ENCODE measurements around the gene FANCI. TPM values are rescaled to one million over a fixed set of nuclear protein-coding genes. Genes with fewer than 3 reads are reported as not detected.

FANCI gene
- total and polyA plus RNA-seq, 2 experiments from 2014 or later, result 63.6 to 66.8 TPM

DNA sequence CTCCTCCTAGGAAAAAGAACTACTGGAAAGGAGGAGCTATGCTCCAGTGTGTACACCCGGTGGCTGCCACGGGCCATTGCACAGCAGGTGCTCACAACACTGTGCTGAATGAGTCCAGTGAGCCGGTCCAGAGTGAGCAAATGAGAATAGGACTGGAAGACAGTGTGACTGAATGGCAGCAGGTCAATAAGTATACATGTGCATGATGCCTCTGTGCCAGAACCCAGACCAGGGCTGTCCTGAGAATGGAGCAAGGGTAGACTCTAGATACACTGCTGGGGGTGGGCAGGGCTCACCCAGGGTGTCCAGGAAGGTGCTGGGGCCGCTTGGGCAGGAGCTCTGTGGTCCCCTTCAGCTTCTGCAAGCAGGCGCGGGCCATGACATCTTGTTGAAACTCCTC lies 82.5 kb downstream of the FANCI start (continued):
- TF ChIP-seq, protein P1, sequence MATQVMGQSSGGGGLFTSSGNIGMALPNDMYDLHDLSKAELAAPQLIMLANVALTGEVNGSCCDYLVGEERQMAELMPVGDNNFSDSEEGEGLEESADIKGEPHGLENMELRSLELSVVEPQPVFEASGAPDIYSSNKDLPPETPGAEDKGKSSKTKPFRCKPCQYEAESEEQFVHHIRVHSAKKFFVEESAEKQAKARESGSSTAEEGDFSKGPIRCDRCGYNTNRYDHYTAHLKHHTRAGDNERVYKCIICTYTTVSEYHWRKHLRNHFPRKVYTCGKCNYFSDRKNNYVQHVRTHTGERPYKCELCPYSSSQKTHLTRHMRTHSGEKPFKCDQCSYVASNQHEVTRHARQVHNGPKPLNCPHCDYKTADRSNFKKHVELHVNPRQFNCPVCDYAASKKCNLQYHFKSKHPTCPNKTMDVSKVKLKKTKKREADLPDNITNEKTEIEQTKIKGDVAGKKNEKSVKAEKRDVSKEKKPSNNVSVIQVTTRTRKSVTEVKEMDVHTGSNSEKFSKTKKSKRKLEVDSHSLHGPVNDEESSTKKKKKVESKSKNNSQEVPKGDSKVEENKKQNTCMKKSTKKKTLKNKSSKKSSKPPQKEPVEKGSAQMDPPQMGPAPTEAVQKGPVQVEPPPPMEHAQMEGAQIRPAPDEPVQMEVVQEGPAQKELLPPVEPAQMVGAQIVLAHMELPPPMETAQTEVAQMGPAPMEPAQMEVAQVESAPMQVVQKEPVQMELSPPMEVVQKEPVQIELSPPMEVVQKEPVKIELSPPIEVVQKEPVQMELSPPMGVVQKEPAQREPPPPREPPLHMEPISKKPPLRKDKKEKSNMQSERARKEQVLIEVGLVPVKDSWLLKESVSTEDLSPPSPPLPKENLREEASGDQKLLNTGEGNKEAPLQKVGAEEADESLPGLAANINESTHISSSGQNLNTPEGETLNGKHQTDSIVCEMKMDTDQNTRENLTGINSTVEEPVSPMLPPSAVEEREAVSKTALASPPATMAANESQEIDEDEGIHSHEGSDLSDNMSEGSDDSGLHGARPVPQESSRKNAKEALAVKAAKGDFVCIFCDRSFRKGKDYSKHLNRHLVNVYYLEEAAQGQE (IDR thresholded peaks at IDR 0.05; ENCODE audit: unreplicated experiment), result no peak
- no peak for TF ChIP-seq STAT1 (IDR thresholded peaks at IDR 0.05; ENCODE audit: unreplicated experiment)
- no peak for TF ChIP-seq EZH2phosphoT487 (IDR thresholded peaks at IDR 0.05; ENCODE audit: unreplicated experiment)
- no peak for TF ChIP-seq ZNF114 (CRISPR knock-in tag; IDR thresholded peaks at IDR 0.05)
- TF ChIP-seq, protein P2, sequence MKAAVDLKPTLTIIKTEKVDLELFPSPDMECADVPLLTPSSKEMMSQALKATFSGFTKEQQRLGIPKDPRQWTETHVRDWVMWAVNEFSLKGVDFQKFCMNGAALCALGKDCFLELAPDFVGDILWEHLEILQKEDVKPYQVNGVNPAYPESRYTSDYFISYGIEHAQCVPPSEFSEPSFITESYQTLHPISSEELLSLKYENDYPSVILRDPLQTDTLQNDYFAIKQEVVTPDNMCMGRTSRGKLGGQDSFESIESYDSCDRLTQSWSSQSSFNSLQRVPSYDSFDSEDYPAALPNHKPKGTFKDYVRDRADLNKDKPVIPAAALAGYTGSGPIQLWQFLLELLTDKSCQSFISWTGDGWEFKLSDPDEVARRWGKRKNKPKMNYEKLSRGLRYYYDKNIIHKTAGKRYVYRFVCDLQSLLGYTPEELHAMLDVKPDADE (IDR thresholded peaks at IDR 0.05), result no peak
- no peak for TF ChIP-seq POLR2AphosphoS5 (IDR thresholded peaks at IDR 0.05; ENCODE audit: low read depth)
- TF ChIP-seq, protein P3, sequence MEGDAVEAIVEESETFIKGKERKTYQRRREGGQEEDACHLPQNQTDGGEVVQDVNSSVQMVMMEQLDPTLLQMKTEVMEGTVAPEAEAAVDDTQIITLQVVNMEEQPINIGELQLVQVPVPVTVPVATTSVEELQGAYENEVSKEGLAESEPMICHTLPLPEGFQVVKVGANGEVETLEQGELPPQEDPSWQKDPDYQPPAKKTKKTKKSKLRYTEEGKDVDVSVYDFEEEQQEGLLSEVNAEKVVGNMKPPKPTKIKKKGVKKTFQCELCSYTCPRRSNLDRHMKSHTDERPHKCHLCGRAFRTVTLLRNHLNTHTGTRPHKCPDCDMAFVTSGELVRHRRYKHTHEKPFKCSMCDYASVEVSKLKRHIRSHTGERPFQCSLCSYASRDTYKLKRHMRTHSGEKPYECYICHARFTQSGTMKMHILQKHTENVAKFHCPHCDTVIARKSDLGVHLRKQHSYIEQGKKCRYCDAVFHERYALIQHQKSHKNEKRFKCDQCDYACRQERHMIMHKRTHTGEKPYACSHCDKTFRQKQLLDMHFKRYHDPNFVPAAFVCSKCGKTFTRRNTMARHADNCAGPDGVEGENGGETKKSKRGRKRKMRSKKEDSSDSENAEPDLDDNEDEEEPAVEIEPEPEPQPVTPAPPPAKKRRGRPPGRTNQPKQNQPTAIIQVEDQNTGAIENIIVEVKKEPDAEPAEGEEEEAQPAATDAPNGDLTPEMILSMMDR (conservative IDR thresholded peaks at IDR 0.05; ENCODE audit: low read depth in 2 of 2), result no peak
- TF ChIP-seq NANOG (IDR thresholded peaks at IDR 0.05; ENCODE audit: borderline replicate concordance), result no peak

DNA sequence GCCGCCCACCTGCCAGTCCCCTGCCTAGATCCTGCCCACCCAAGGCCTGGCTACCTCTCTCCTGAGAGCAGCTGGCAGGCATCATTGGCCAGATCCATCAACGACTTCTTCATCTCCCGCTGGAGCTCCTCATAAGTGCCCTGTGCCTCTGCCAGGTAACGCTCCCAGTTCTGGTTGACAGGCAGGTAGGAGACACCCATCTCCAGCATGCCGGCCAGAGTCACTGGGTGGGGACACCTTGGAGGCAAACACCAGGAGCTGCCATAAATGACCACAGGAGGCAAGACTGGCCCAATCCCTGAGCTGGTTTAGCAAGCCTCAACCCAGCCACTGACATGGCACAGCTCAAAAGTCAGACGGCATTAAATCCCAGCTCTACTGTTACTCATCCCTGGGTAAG lies 83.3 kb downstream of the FANCI start:
- Mint-ChIP-seq H3K9me3 (no peaks in the 10 kb centered on the region; the same call in 2 of the 3 replicates), H3K4me3 (no peak overlapping the region), H3K27me3 (ENCODE audit: insufficient read depth, low read depth, poor library complexity) (peaks cover 11% of the 10 kb centered on the region), H3K36me3 (ENCODE audit: low read depth) (peaks cover 93% of the 10 kb centered on the region), H3K4me1 (peaks cover 13% of the 10 kb centered on the region), H3K27ac (no peak overlapping the region)
- Histone ChIP-seq H3K79me2 (replicated peaks; ENCODE audit: insufficient read depth) (peaks cover 20% of the 10 kb centered on the region), H3K36me3 (ENCODE audit: insufficient read depth) (peaks cover 74% of the 10 kb centered on the region), H3F3A (replicated peaks; ENCODE audit: low read depth) (no peaks in the 10 kb centered on the region), H3K4me1 (ENCODE audit: insufficient read depth) (peaks cover 11% of the 10 kb centered on the region; the same call in 1 of the 2 replicates), H3K27me3 (ENCODE audit: insufficient read depth) (no peaks in the 10 kb centered on the region), H3K9me2 (ENCODE audit: insufficient read depth) (no peaks in the 10 kb centered on the region), H3K4me2 (no peak overlapping the region), H4K20me1 (replicated peaks; ENCODE audit: insufficient read depth) (peaks cover 34% of the 10 kb centered on the region), H3K27ac (ENCODE audit: low read depth) (no peak overlapping the region), H2AFZ (no peak overlapping the region), H3K4me3 (no peak overlapping the region)
- ATAC-seq, result no peak
- no peak for DNase-seq (ENCODE audit: low spot score)
- TF ChIP-seq ZNF331 (CRISPR knock-in tag; IDR thresholded peaks at IDR 0.05; ENCODE audit: low read depth) (no peak), CREB1 (CRISPR knock-in tag; IDR thresholded peaks at IDR 0.05; ENCODE audit: low read depth) (no peak), STAT1 (IDR thresholded peaks at IDR 0.05; ENCODE audit: unreplicated experiment) (no peak)
- TF ChIP-seq, protein P3 (conservative IDR thresholded peaks at IDR 0.05; ENCODE audit: low read depth in 2 of 2), result no peak

Measured in GM23338 (cell line).